RWPE1 (cell line): ENCODE results near the gene MYRFL.

Experiments used
- CTCF ChIA-PET: fragments of 350-600 bp; sonication (Branson Sonifier 250); formaldehyde crosslinking; extraction: SDS; loops from one replicate; lab custom pipeline; 2021; lab: Yijun Ruan, JAX
- POLR2A ChIA-PET: fragments of 400-600 bp; formaldehyde crosslinking; extraction: SDS; loops from one replicate; lab custom pipeline; 2020; ENCODE audit warnings: antibody characterized with exemption; ENCODE audit not compliant: low non-redundant PET; lab: Yijun Ruan, JAX
- DNase-seq: peaks from one replicate; pipeline ENCODE4 v3.0.0; 2012; ENCODE audit warnings: low spot score
- H3K27ac ChIP-seq: fragments of 450-650 bp; 2 replicates; pipeline ENCODE4 v1.5.1; 2017
- CTCF ChIP-seq: fragments of 450-650 bp; conservative IDR thresholded peaks from 2 replicates; pipeline ENCODE4 v1.5.1; 2017; ENCODE audit warnings: low read depth, mild to moderate bottlenecking

MYRFL gene

GRCh38 chr12:69994724-69995173, 169.7 kb downstream of the MYRFL start:
- no peak overlapping the region for H3K27ac ChIP-seq
- ChIA-PET POLR2A (no interaction called here), CTCF (no interaction called here)
- TF ChIP-seq CTCF: no peak
- no peak for DNase-seq

GRCh38 chr12:69996241-69996640, 171.2 kb downstream of the MYRFL start:
- ChIA-PET CTCF (no interaction called here), POLR2A (no interaction called here)
- no peak overlapping the region for H3K27ac ChIP-seq
- no peak for DNase-seq
- no peak for TF ChIP-seq CTCF

GRCh38 chr12:69996722-69997121, 171.7 kb downstream of the MYRFL start:
- POLR2A ChIA-PET: no interaction called here

GRCh38 chr12:69998011-69998410, 173.0 kb downstream of the MYRFL start:
- CTCF ChIA-PET: no interaction called here
- no peak overlapping the region for H3K27ac ChIP-seq
- POLR2A ChIA-PET: no interaction called here
- DNase-seq: no peak
- no peak for TF ChIP-seq CTCF

More at GRCh38 chr12:69996722-69997121, 171.7 kb downstream of the MYRFL start:
- no peak for DNase-seq
- no peak overlapping the region for H3K27ac ChIP-seq
- no peak for TF ChIP-seq CTCF
- CTCF ChIA-PET: interaction anchor here (0.6 to 0.7 kb wide), 2 partner anchors 35 to 43 kb away, joined by 3 to 5 read pairs; no protein-coding TSS in a partner anchor

- ChIA-PET CTCF (no interaction called here), POLR2A (no interaction called here)
- H3K27ac ChIP-seq: no peak overlapping the region
- no peak for DNase-seq
- TF ChIP-seq CTCF: no peak
These were observed 173.9 kb downstream of the MYRFL start for GRCh38 chr12:69998922-69999321.

GRCh38 chr12:69999561-69999960, 174.5 kb downstream of the MYRFL start:
- POLR2A ChIA-PET: no interaction called here
- CTCF ChIA-PET: interaction anchor here (0.7 kb wide), 1 partner anchor 578 kb away, joined by 3 read pairs; no protein-coding TSS in a partner anchor
- no peak for DNase-seq
- H3K27ac ChIP-seq: no peak overlapping the region
- TF ChIP-seq CTCF: no peak
